Nephron (organoid): ENCODE results near the gene HIVEP1.

Source experiments
- H3K27ac Mint-ChIP-seq, 3 experiments: 2 replicates each; pipeline ENCODE4 v1.8.0; 2020; ENCODE audit warnings: mixed read lengths in 3 of 3, mild to moderate bottlenecking in 2 of 3, moderate library complexity in 1 of 3
- H3K27me3 Mint-ChIP-seq: 2 replicates; pipeline ENCODE4 v1.8.0; 2021; ENCODE audit warnings: low read depth, mild to moderate bottlenecking, moderate library complexity, mixed read lengths
- H3K36me3 Mint-ChIP-seq: 2 replicates; pipeline ENCODE4 v1.8.0; 2020; ENCODE audit warnings: low read depth, mixed read lengths
- H3K4me1 Mint-ChIP-seq: 2 replicates; pipeline ENCODE4 v1.8.0; 2020; ENCODE audit warnings: mixed read lengths
- H3K4me3 Mint-ChIP-seq, 3 experiments: 2 replicates each; pipeline ENCODE4 v1.8.0; 2020; ENCODE audit warnings: mild to moderate bottlenecking in 3 of 3, mixed read lengths in 3 of 3, moderate library complexity in 2 of 3
- H3K9me3 Mint-ChIP-seq: 2 replicates; pipeline ENCODE4 v1.8.0; 2020; ENCODE audit warnings: mixed read lengths
- CTCF ChIP-seq, 3 experiments: fragments of 200-600 bp; sonication (generic); IDR thresholded peaks; one replicate each; pipeline ENCODE4 v1.5.0; 2021; ENCODE audit warnings: antibody characterized with exemption in 3 of 3; ENCODE audit not compliant: unreplicated experiment in 3 of 3

The HIVEP1 gene

DNA sequence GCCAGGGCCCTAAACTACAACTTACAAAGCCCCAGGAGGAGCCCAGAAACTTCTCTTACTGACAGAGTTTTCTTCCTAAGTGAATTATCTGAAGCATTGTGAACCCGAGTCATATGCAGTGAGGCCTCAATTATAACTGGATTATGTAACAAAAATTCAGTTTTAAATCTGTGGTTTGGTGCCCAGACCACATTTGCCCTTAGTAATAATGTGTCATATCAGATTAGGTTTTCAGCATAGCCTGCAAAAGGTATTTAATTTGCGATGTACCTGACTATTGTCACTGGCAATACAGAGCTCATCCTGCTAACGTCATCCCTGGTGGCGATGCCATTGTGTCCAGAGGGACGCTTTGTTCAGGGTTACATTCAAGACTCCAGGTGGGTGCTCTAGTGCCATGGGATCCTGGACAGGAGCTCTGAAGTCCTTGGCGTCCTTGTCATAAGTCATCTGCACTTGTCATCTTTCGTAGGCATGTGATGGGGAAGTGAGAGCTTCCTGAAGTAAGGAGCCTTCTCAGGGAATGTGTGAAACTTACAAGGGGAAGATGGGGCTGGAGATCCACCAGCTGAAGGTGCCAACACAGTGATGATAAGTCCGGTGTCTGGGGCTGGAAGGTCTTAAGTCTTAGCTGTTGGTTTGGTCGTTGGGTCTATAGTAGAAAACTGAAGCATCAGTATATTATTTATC lies 65.1 kb downstream of the HIVEP1 start:
- peaks cover 5% of the 10 kb centered on the region for H3K4me1 Mint-ChIP-seq
- H3K27me3 Mint-ChIP-seq = no peaks in the 10 kb centered on the region
- no peak overlapping the region for H3K4me3 Mint-ChIP-seq
- peaks cover 6% of the 10 kb centered on the region for H3K36me3 Mint-ChIP-seq
- H3K9me3 Mint-ChIP-seq = no peaks in the 10 kb centered on the region
- TF ChIP-seq CTCF (IDR thresholded peaks at IDR 0.05; ENCODE audit: unreplicated experiment in 3 of 3) = no peak
- no peak overlapping the region for H3K27ac Mint-ChIP-seq

DNA sequence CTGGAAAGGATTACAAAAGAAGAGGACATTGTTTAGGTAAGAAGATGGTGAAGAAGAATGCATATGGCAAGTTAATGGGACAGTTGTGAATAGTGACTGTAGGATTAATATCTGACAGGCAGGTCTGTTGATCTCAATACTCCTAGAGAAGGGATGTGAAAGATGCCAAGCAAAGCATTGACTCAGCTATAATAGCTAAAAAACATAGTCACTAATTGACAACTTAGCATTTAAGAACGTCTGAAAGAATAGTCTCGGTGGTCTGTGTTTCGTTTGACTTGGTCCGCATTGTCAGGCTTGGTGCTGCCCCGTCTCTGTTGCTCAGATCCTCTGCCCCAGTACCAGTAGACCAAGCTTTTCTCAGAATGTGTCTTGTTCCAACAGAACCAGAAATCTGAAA lies 65.9 kb downstream of the HIVEP1 start:
- no peak for TF ChIP-seq CTCF (IDR thresholded peaks at IDR 0.05; ENCODE audit: unreplicated experiment in 3 of 3)
- no peaks in the 10 kb centered on the region for H3K27me3 Mint-ChIP-seq
- H3K4me1 Mint-ChIP-seq = peaks cover 5% of the 10 kb centered on the region

GRCh38 chr6:12081771-12082170 lies 69.7 kb downstream of the HIVEP1 start:
- H3K36me3 Mint-ChIP-seq = peaks cover 6% of the 10 kb centered on the region
- H3K9me3 Mint-ChIP-seq = no peaks in the 10 kb centered on the region
- no peak for TF ChIP-seq CTCF (IDR thresholded peaks at IDR 0.05; ENCODE audit: unreplicated experiment in 3 of 3)
- peak overlapping the region in 1 of 3 experiments; percentile 1 for H3K27ac Mint-ChIP-seq
- H3K4me1 Mint-ChIP-seq = peaks cover 9% of the 10 kb centered on the region
- H3K27me3 Mint-ChIP-seq = no peaks in the 10 kb centered on the region
- H3K4me3 Mint-ChIP-seq = no peak overlapping the region

More for the DNA sequence above, 65.9 kb downstream of the HIVEP1 start:
- Mint-ChIP-seq H3K9me3 (no peaks in the 10 kb centered on the region), H3K4me3 (no peak overlapping the region), H3K36me3 (peaks cover 6% of the 10 kb centered on the region), H3K27ac (no peak overlapping the region)

DNA sequence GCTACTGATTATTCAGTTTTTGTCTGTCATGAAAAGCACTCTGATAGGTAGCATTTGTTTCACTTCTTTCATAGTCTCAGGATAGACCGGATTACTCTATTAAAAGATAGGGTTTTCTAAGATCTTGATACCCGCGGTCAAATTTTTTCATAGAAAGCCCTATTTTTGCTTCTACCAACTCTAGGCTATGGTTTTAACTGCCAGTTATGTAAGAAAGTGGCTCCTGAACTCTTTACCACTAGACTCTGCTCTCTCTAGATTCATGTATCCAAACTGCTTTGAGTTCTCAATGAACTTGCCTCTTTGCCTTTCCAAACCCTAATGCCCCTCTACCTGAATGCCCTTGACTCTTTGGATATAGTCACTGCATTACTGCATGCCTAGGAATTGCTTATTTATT lies 70.3 kb downstream of the HIVEP1 start:
- no peak overlapping the region for H3K4me3 Mint-ChIP-seq
- H3K4me1 Mint-ChIP-seq = peaks cover 9% of the 10 kb centered on the region
- H3K36me3 Mint-ChIP-seq = peaks cover 6% of the 10 kb centered on the region
- no peak overlapping the region for H3K27ac Mint-ChIP-seq
- H3K9me3 Mint-ChIP-seq = no peaks in the 10 kb centered on the region
- TF ChIP-seq CTCF (IDR thresholded peaks at IDR 0.05; ENCODE audit: unreplicated experiment in 3 of 3) = no peak
- no peaks in the 10 kb centered on the region for H3K27me3 Mint-ChIP-seq

DNA sequence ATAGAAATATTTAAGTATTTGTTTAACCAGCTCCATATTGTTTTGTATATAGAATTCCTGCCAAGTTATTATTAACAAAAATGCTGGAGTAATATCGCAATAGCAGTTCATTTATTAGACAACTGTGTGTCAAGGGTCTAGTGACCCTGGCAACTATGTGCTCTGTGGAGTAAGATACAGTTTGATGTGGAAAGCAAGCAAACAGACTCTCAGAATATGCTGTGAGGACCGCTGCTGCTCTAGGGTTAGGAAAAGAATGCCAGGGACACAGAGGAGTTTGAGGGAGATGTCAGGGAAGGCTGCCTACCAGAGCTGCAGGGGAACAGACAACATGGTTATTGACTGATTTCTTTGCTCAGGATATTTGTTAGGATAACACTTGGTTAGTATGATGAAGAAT lies 71.2 kb downstream of the HIVEP1 start:
- Mint-ChIP-seq H3K9me3 (no peaks in the 10 kb centered on the region), H3K4me1 (peaks cover 9% of the 10 kb centered on the region), H3K4me3 (no peak overlapping the region), H3K36me3 (no peaks in the 10 kb centered on the region), H3K27me3 (no peaks in the 10 kb centered on the region), H3K27ac (no peak overlapping the region)
- TF ChIP-seq CTCF (IDR thresholded peaks at IDR 0.05; ENCODE audit: unreplicated experiment in 3 of 3) = no peak

DNA sequence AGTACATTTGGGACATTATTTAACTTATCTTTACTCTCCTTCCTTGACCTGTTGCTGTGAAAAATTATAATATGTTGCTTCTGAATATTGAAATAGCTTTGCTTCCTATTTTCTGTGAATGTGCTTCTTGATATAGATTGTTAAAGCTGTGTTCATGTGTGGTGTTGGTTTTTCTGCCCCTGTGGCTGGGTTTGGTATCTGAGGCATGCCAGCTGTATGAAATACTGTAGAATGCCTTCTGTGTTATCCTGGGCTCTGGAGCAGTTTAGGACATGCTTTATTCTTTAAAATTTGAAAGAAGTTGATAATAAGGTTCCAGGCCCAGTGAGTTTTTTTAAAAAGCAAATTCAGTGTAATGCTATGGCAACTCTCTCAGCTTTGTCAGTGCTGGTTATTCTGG lies 71.7 kb downstream of the HIVEP1 start:
- peaks cover 9% of the 10 kb centered on the region for H3K4me1 Mint-ChIP-seq
- peak overlapping the region in 1 of 3 experiments; percentile 4 for H3K27ac Mint-ChIP-seq
- no peaks in the 10 kb centered on the region for H3K36me3 Mint-ChIP-seq
- no peak for TF ChIP-seq CTCF (IDR thresholded peaks at IDR 0.05; ENCODE audit: unreplicated experiment in 3 of 3)
- H3K27me3 Mint-ChIP-seq = no peaks in the 10 kb centered on the region
- H3K9me3 Mint-ChIP-seq = no peaks in the 10 kb centered on the region
- no peak overlapping the region for H3K4me3 Mint-ChIP-seq
